GM20000 (cell line): ENCODE results near the gene TMEM163.

Experiments used
- DNase-seq: peaks from one replicate; pipeline ENCODE4 v3.0.0; 2012; ENCODE audit warnings: low spot score
- CTCF ChIP-seq: IDR thresholded peaks from 2 replicates; pipeline ENCODE4 v1.5.1; 2012; ENCODE audit warnings: mild to moderate bottlenecking, control low read depth; ENCODE audit errors: extremely low read depth, missing control alignments

The TMEM163 gene

GRCh38 chr2:134406736-134407135 lies 312.1 kb downstream of the TMEM163 start:
- no peak for DNase-seq
- no peak for TF ChIP-seq CTCF

- no peak for DNase-seq
These were observed 312.5 kb downstream of the TMEM163 start for GRCh38 chr2:134406311-134406710.

More at GRCh38 chr2:134406311-134406710, 312.5 kb downstream of the TMEM163 start:
- no peak for TF ChIP-seq CTCF
